ENCODE results near the gene BARX2.

Gene BARX2

GRCh38 chr11:129374081-129374992 lies 1.3 kb upstream of the BARX2 start:
- no peak for DNase-seq

GRCh38 chr11:129374993-129375750 lies 476 bp upstream of the BARX2 start:
- no peak for DNase-seq

GRCh38 chr11:129376658-129377341 lies 1.2 kb downstream of the BARX2 start:
- DNase-seq = no peak

GRCh38 chr11:129377739-129378138 lies 2.1 kb downstream of the BARX2 start:
- no peak for DNase-seq

- DNase-seq = no peak
These were observed 4.8 kb downstream of the BARX2 start for GRCh38 chr11:129380413-129380812.

- DNase-seq = no peak
These were observed 6.9 kb downstream of the BARX2 start for GRCh38 chr11:129382583-129382982.

- DNase-seq = no peak
These were observed 7.4 kb downstream of the BARX2 start for GRCh38 chr11:129383060-129383459.

GRCh38 chr11:129383502-129383901 lies 7.9 kb downstream of the BARX2 start:
- no peak for DNase-seq

- no peak for DNase-seq
These were observed 8.8 kb downstream of the BARX2 start for GRCh38 chr11:129384415-129384814.

GRCh38 chr11:129385801-129386200 lies 10.2 kb downstream of the BARX2 start:
- no peak for DNase-seq

- no peak for DNase-seq
These were observed 11.2 kb downstream of the BARX2 start for GRCh38 chr11:129386795-129387397.

- DNase-seq = no peak
These were observed 11.8 kb downstream of the BARX2 start for GRCh38 chr11:129387434-129387833.

- DNase-seq = no peak
These were observed 13.2 kb downstream of the BARX2 start for GRCh38 chr11:129388824-129389223.

GRCh38 chr11:129390303-129390821 lies 14.7 kb downstream of the BARX2 start:
- no peak for DNase-seq

- DNase-seq = no peak
These were observed 15.7 kb downstream of the BARX2 start for GRCh38 chr11:129391360-129391759.

GRCh38 chr11:129391821-129392220 lies 16.2 kb downstream of the BARX2 start:
- DNase-seq = no peak

- DNase-seq = no peak
These were observed 17.3 kb downstream of the BARX2 start for GRCh38 chr11:129392995-129393394.

- DNase-seq = no peak
These were observed 19.1 kb downstream of the BARX2 start for GRCh38 chr11:129394709-129395108.

GRCh38 chr11:129395432-129395831 lies 19.8 kb downstream of the BARX2 start:
- no peak for DNase-seq

GRCh38 chr11:129395883-129396282 lies 20.2 kb downstream of the BARX2 start:
- DNase-seq = no peak

- no peak for DNase-seq
These were observed 20.8 kb downstream of the BARX2 start for GRCh38 chr11:129396454-129396853.
